HG02588 (cell line): Measurements from ENCODE around the gene PRR15.
"Not testable (repeated sequence)": the region's sequence is repeated elsewhere in the genome, so short reads cannot be mapped to it uniquely, and the experiment has no call there.

ENCODE experiments used
- ATAC-seq: cut with Tn5 transposase; IDR thresholded peaks from one replicate; pipeline ENCODE4 v1.9.1; 2021; ENCODE audit warnings: mild to moderate bottlenecking, moderate library complexity; ENCODE audit not compliant: unreplicated experiment

The PRR15 gene, protein sequence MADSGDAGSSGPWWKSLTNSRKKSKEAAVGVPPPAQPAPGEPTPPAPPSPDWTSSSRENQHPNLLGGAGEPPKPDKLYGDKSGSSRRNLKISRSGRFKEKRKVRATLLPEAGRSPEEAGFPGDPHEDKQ

DNA sequence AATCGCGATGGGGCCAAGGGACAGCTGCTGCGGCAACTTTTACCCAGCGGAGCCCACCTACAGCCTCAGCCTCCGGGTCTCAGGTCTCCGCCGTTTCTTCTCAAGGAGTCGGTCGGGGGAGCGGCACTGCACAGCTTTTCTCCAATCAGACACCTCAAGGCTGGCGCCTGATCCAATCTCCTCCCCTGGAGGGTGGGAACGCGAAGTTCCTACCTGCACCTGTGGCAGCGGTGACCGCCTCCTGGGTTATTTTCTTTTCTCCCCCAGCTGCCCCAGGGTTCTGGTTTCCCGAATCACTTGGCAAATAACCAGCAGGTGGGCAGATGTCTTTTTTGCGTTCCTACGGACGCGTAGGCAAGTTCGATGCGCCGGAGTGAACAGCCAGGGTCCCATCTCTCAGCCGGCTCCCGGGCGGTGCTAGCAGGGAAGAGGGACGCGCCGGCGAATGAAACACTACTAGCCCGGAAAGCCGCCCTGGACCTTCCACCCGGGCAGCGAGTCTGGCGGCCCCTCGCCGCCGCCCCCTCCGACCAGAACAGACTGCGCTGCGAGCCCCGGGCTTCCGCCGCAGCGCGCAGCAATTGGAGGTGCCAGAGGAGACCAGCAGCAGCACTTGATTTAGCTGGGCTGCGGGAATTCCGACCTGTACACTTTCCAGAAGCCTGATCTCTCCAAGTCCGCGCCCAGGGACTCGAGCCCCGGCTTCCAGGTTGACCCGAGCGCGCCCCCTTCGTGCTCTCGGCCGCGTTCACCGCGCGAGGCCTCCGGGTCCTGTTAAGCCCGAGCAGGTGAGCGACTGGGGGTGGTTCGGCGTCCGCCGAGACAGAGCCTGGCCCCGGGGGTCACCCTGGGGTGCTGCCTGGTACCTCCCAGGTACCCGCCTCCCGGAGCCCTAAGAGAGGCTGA is at the start of gene PRR15:
Gene PRR15, plus strand, starts transcription at position 246 of the 906 bp plus-strand sequence. CDS start 2,495 bp downstream, outside the sequence.
- ATAC-seq, result no peak

DNA sequence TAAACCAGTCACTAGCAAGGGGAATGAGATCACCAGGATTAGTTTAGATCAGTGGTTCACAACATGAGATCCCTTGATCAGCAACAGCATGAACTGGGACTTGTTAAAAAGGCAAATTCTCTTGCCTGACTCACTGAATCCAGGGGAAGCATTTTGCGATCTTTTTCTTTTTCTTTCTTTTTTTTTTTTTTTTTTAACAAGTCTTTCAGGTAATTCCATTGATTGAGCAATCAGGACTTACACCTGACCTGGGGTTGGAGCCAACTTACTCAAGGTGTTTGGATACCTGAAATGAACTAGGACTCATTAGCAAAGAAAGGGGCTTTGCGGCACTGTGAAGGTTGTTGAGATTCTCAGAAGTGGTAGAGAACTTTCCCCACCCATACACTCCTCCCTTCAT is 47.1 kb upstream of the PRR15 start:
- ATAC-seq, result no peak

DNA sequence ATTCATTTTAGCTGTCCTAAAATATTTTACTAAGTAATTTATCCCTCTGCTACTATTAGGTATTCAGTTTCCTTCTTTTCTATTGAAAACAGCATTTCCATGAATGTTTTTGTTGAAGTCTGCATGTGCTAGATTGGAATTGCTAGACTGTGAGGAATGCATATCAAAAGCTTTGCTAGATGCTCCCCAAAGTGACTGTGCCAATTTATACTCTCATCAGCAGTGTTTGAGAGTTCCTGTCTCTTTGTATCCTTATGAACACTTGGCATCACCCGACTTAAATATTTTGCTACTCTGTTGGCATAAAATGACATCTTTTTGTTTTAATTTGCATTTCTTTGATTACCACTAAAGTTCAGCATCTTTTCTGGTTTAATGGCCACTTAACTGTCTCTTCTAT is 45.0 kb upstream of the PRR15 start:
- no peak for ATAC-seq

DNA sequence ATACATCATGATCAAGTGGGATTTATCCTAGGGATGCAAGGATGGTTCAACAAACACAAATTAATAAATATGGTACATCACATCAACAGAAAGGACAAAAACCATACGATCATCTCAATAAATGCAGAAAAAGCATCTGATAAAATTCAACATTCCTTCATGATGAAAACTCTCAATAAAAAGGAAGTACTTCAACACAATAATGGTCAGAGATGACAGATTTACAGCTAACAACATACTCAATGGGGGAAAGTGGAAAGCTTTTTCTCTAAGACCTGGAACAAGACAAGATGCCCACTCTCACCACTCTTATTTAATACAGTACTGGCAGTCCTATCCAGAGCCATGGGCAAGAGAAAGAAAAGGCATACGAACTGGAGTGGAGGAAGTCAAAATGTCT is 39.9 kb upstream of the PRR15 start:
- ATAC-seq, result no peak

DNA sequence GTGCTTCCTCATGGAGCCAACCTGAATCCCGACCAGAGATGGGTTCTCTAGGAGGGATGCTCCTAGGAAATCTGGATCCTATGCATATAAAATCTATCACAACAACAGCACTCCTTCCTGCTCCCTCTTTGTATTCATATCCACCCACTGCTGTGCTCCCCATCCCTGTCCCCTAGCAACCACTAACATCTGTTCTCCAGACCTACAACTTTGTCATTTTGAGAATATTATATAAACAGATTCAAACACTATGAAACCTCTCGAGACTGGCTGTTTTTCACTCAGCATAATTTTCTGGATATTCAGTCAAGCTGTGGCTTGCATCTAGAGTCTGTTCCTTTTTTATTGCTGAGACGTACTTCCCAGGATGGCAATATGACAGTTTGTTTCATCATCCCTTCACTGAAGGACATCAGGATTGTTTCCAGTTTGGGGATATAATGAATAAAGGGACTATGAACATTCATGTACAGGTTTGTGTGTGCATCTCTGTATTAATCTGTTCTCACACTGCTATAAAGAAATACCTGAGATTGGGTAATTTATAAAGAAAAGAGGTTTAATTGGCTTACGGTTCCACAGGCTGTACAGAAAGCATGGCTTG is 36.0 kb upstream of the PRR15 start:
- no peak for ATAC-seq

DNA sequence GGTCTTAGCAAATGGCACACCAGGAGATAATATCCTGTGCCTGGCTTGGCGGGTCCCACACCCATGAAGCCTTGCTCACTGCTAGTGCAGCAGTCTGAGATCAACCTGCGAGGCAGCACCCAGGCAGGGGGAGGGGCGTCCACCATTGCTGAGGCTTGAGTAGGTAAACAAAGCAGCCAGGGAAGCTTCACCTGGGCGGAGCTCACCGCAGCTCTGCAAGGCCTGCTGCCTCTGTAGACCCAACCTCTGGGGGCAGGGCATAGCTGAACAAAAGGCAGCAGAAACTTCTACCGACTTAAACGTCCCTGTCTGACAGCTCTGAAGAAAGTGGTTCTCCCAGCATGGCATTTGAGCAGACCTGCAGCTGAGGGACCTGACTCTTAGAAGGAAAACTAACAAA is 35.1 kb upstream of the PRR15 start:
- ATAC-seq, result not testable (repeated sequence)

DNA sequence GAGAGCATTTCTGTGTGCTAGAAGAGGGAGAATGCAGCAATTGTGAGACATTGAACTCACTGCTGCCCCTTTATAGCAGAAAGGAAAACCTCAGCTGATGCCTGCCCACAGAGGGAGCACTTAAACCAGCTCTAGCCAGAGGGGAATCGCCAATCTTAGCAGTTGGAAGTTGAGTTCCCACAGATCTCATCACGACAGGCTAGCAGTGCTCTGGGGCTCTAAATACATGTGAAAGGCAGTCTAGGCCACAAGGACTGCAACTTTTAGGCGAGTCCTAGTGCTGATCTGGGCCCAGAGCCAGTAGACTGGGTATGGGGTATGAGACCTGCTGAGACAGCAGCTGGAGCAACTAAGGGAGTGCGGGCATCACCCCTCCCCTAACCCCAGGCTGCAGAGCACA is 25.2 kb upstream of the PRR15 start:
- ATAC-seq, result no peak

DNA sequence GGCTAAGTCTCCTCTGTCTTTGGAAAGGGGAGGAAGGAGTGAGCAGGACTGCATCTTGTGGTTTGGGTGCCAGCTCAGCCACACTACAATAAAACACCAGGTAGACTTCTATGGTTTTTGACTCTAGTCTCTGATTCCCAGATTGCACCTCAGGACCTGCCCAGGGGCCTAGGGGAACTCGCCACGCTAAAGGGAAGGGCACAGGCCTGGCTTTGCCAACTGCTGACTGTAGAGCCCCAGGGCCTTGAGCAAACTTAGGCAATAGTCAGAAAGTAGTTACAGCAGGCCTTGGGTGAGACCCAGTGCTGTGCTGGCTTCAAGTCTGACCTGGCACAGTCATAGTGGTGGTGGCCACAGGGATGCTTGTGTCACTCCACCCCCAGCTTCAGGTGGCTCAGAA is 24.2 kb upstream of the PRR15 start:
- no peak for ATAC-seq

DNA sequence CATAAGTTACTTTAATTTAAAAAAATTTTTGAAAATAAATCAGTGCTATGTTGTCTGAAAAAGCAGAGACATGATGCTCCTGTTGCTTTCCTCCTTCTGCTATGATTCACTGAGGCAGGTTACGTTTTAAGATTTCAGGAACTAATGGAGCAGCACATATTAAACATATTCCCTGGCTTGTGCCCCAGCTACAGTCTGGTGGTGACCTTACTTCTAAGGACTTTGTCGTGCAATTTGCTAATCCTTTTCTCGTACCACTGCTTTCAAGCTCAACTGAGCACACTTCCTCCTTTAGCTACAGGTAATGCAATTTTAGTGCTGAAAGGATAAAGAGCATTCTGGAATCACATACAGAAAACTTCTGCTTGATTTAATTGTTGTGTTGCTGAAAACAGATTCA is 16.2 kb upstream of the PRR15 start:
- no peak for ATAC-seq

DNA sequence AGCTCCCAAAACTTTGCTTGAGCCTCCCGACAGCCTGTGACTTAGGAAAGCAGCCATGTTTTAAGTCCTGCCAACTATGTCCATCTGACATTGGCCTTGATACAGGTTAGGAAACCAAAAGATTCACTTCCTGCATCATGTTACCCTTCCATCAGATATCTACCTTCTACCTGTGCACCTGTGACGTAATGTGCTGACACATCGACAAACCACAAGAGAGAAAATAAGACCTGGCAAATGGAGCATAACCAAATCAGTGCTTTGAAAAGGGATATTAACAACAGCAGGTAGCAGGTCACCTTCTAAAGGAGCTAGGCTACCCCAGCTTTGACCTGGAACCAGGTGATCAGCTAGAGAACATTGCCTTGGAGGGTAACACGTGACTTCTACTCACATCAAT is 14.8 kb upstream of the PRR15 start:
- ATAC-seq, result no peak

DNA sequence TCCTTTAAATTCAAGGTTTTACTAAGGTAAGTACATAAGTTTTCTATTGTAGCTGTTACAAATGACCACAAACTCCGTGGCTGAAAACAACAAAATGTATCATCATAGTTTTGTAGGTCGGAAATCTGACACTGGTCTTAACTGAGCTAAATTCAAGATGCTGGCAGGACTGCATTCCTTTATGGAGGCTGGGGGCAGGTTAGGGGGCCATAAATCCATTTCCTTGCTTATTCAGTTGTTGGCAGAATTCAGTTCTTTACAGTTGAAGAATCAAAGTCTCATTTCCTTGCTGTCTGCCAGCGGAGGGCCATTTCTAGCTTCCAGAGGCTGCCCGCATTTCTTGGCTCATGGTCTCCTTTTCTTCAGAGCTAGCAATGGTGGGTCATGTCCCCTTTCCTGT is 11.2 kb upstream of the PRR15 start:
- ATAC-seq, result no peak

DNA sequence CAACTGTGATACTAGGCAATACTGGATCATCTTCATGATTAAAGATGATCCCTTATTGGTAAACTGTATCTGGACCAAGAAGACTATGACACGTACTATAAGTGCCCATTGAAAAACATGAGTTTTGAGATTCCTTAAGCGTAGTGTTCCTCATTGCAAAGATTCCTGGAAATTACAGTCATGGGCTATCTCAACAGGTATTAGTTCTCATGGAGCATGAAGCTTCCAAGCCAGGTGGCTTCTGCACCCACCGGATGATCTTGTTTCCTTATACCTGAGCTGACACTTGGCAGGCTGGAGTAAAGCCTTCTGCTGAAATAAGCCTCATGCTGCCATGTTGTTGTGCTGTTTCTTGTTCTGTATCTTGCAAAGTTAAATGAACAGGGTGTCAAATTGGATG is 8.6 kb upstream of the PRR15 start:
- ATAC-seq, result no peak

DNA sequence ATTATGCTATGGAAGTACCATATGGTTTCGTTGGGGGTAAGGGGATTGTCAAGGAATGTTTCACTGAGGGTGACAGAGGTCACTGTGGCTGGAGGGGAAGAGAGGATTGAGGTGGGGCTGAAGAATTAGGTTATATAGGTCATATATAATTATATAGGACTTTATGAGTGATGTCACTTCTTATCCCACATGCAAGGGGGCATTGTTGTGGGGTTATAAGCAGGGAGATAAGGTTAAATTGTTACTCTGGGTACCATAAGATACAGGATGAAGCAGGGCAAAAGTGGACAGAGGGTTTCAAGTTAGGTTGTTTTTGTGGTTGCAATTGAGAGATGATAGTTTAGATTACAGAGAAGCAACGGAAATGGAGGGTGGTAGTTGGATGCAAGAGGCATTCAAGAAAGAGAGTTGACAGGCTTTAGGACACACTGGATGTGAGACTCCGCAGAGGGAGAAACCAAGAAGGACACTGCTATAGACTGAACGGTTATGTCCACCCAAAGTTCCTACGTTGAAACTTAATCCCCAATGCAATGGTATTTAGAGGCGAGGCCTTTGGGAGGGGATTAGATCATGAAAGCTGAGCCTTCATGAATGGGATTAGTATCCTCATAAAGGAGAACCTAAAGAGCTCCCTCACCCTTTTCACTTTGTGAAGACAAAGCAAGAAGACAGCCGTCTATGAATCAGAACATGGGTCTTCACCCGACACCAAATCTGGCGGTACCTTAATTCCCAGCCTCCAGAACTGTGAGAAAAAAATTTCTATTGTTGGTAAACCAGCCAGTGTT is 7.0 kb upstream of the PRR15 start:
- no peak for ATAC-seq

DNA sequence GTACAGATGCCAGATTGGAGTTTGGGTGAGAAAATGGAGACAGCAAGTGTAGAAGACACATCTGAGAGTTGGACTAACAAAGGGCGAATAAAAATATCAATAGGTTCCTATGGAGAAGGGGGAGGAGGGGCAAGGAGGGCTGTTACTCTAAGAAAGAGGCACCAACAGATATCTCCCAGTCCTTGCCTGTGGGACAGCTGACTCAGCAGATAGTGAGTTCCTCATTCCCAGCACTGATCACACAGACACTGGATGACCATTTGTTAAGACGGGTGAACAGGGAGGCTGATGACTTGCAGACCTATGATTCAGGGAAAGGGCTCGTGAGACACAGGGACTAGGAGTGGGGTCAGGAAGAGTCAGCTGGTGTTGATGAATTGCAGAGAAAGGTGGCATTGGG is 5.7 kb upstream of the PRR15 start:
- no peak for ATAC-seq

DNA sequence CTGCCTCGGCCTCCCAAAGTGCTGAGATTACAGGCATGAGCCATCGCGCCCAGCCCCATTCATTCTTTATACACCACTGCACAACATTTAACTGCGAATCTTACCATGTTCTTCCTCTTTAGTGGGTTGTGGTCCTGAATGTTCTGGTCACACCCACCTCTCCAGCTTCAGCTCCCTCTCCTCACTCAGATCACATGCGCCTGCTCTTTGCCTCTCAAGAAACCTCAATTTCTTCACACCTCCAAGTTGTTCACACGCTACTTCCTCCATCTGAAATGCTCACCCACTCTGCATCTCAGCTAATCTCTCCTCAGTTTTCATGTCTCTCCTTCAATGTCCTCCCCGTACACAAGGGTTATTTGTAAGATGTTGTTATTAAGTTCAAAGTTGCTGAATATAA is 2.4 kb upstream of the PRR15 start:
- ATAC-seq, result no peak

DNA sequence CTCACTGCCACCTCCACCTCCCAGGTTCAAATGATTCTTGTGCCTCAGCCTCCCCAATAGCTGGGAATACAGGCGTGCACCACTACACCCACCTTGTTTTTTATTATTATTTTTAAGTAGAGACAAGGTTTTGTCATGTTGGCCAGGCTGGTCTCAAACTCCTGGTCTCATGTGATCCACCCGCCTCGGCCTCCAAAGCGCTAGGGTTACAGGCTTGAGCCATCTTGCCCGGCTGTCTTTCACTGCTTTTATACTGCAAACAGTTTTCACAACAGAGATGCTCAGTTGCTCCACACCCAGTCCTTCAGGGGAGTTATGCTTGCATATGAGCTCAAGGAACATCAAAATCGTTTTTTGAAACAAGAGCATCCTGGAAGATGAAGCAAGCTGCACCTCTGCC is 1.3 kb upstream of the PRR15 start:
- ATAC-seq, result no peak

DNA sequence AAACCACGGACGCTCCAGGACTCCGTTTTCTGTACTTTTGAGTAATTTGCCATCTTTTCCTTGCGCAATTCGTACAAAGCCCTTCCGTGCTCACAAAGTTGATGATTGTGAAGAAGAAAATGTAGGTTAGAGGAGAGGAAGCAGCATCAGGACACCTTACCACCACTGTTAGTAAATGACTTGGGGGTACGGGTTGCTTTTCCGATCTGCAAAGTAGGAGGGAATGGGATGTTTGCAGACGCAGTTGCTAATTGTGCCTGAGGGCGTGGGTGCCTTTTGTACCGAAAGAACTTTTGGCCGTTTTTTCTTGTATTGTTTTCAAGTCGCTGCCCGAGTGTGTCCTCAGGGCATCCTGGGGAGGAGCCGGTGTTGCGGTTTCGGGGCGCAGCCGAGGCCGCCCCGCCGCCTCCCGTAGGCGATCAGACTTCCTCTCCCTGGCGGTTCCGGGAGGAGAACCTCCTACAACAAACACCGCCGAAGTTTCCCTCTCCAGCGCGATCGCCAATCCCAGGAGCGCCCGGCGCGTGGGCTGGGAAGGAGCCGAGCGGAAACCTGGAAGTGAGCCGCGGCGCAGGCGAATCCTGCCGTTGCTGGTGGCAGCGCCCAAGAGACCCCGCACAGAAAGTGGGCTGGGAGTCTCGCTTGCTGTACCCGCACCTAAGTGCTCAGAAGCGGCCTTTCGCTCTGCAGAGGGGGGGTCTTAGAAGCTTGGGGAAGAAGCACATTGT is 1.0 kb downstream of the PRR15 start:
- no peak for ATAC-seq

DNA sequence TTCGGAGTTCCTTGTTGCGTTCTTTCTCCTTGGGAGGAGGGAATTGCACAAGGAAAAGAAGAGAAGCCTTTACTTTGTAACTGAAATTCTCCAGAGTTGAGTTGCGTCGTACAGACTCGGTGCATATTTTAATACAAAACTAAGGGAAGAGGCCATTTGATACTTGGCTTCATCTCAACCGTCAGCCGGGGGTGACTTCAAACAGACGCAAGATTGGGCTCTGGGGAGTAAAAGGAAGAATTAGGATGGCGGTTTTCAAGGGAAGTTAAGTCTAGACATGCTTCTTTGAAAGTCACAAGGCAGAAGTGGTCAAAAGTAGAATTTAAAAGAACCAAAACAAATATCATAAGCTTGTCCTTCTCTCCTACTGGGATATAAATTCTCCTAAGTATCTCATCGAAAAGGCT is 1.6 kb downstream of the PRR15 start:
- ATAC-seq, result no peak

DNA sequence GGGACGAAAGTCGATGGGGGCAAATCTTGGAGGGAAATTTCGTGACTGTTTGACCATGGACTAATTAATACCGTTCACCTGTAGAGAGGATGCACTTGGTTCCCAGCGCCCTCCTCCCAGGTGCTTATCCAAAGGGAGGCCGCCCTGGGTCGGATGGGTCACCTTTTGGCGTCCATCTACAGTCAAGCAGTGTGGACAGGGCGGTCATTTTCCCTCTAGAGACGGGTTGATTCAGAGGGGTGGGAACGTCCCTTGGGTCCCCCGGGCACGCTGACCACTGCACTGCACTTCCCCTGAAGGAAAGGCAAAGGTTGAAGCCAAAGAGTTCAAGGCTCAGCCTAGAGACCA is 2.0 kb downstream of the PRR15 start:
- no peak for ATAC-seq

DNA sequence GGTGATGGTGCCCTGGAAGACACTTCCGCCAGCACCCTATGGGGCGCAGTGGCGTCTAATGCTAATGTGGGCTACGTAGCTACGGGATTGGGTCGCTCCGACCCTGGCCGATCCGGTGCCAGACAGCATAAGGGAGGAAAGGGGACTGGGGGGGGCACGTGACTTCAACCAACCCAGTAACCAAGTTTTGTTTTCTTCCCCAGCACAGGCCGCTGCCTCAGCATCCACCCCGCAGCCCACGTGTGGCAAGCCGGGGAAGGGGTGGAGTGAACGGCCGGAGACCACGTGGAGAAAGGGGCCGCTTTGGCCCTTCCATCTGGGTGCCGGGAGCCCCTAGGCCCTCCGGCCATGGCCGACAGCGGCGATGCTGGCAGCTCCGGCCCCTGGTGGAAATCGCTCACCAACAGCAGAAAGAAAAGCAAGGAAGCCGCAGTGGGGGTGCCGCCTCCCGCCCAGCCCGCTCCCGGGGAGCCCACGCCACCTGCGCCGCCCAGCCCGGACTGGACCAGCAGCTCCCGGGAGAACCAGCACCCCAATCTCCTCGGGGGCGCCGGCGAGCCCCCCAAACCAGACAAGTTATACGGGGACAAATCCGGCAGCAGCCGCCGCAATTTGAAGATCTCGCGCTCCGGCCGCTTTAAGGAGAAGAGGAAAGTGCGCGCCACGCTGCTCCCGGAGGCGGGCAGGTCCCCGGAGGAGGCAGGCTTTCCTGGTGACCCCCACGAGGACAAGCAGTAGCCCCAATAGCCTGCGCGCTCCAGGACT is 2.5 kb downstream of the PRR15 start:
- no peak for ATAC-seq
